ENCODE data around the gene CELSR1. TPM values are rescaled to one million over a fixed set of nuclear protein-coding genes. Genes with fewer than 3 reads are reported as not detected.

Gene CELSR1
- total RNA-seq, 3 donors from 2014 or later: 0.96 to 36.7 (median 21.2) TPM

GRCh38 chr22:46560696-46561295, 23.4 kb upstream of the CELSR1 start:
- Histone ChIP-seq H3K27ac (no peak overlapping the region), H3K36me3 (no peaks in the 10 kb centered on the region), H3K4me3 (no peak overlapping the region), H3K4me1 (peaks cover 0 to 9% of the 10 kb centered on the region in 2 donors), H3K27me3 (no peaks in the 10 kb centered on the region), H3K9me3 (no peaks in the 10 kb centered on the region)
- DNase-seq (ENCODE audit: low spot score in 2 of 2): no peak
- intact Hi-C loops (cut with DNase I; ENCODE audit: low total_unique reads): loop anchor here (1.0 kb wide), 1 partner anchor 18 kb away; no protein-coding TSS in a partner anchor
- TF ChIP-seq POLR2AphosphoS5 (IDR thresholded peaks at IDR 0.05) (no peak), POLR2A (IDR thresholded peaks at IDR 0.05) (no peak), CTCF (IDR thresholded peaks at IDR 0.05) (no peak)

GRCh38 chr22:46557736-46558480, 20.5 kb upstream of the CELSR1 start:
- no peak for DNase-seq (ENCODE audit: low spot score in 2 of 2)
- TF ChIP-seq POLR2AphosphoS5 (IDR thresholded peaks at IDR 0.05) (no peak), POLR2A (IDR thresholded peaks at IDR 0.05) (no peak), CTCF (IDR thresholded peaks at IDR 0.05) (no peak)
- Histone ChIP-seq H3K4me3 (no peak overlapping the region), H3K4me1 (no peaks in the 10 kb centered on the region), H3K27me3 (no peaks in the 10 kb centered on the region), H3K36me3 (no peaks in the 10 kb centered on the region), H3K27ac (peak overlapping the region in 1 of 2 donors; percentile 2), H3K9me3 (no peaks in the 10 kb centered on the region)
- intact Hi-C loops (cut with DNase I; ENCODE audit: low total_unique reads): no loop called here

GRCh38 chr22:46556775-46557174, 19.4 kb upstream of the CELSR1 start:
- Histone ChIP-seq H3K4me3 (no peak overlapping the region), H3K27me3 (no peaks in the 10 kb centered on the region), H3K27ac (no peak overlapping the region), H3K4me1 (no peaks in the 10 kb centered on the region), H3K9me3 (no peaks in the 10 kb centered on the region), H3K36me3 (no peaks in the 10 kb centered on the region)
- TF ChIP-seq POLR2A (IDR thresholded peaks at IDR 0.05) (no peak), CTCF (IDR thresholded peaks at IDR 0.05) (no peak), POLR2AphosphoS5 (IDR thresholded peaks at IDR 0.05) (no peak)
- intact Hi-C loops (cut with DNase I; ENCODE audit: low total_unique reads): no loop called here
- no peak for DNase-seq (ENCODE audit: low spot score in 2 of 2)

- no peak for DNase-seq (ENCODE audit: low spot score in 2 of 2)
Measured at GRCh38 chr22:46553189-46553588, 15.8 kb upstream of the CELSR1 start.

More at GRCh38 chr22:46553189-46553588, 15.8 kb upstream of the CELSR1 start:
- H3K27me3 ChIP-seq: no peaks in the 10 kb centered on the region
- no peak overlapping the region for H3K27ac ChIP-seq
- H3K4me3 ChIP-seq: no peak overlapping the region
- H3K36me3 ChIP-seq: no peaks in the 10 kb centered on the region
- H3K4me1 ChIP-seq: peaks cover 0 to 3% of the 10 kb centered on the region in 2 donors
- TF ChIP-seq CTCF (IDR thresholded peaks at IDR 0.05): no peak
- no peak for TF ChIP-seq POLR2A (IDR thresholded peaks at IDR 0.05)
- TF ChIP-seq POLR2AphosphoS5 (IDR thresholded peaks at IDR 0.05): no peak
- intact Hi-C loops (cut with DNase I; ENCODE audit: low total_unique reads): no loop called here
- no peaks in the 10 kb centered on the region for H3K9me3 ChIP-seq
